Fibroblast of upper back skin (primary cell): Measurements from ENCODE around the gene CBARP.

Source experiments
- DNase-seq: peaks from one replicate; pipeline ENCODE4 v3.0.0-alpha.2; 2013

The CBARP gene

GRCh38 chr19:1275260-1275975, 37.6 kb upstream of the CBARP start, which contains the start of gene FAM174C:
Gene FAM174C, plus strand, starts transcription at chr19:1275530. Its CDS starts 20 bp downstream, at chr19:1275550.
- peak; percentile 97 for DNase-seq

GRCh38 chr19:1274852-1275259, 37.1 kb upstream of the CBARP start:
- no peak for DNase-seq

GRCh38 chr19:1274081-1274851, 36.5 kb upstream of the CBARP start:
- no peak for DNase-seq

- no peak for DNase-seq
Measured at GRCh38 chr19:1273263-1274041, 35.6 kb upstream of the CBARP start.

GRCh38 chr19:1272423-1273262, 34.8 kb upstream of the CBARP start:
- no peak for DNase-seq

- DNase-seq, result no peak
Measured at GRCh38 chr19:1271528-1272422, 34.0 kb upstream of the CBARP start.

- DNase-seq, result no peak
Measured at GRCh38 chr19:1270854-1271527, 33.2 kb upstream of the CBARP start.

- no peak for DNase-seq
Measured at GRCh38 chr19:1270213-1270853, 32.5 kb upstream of the CBARP start.

- DNase-seq, result peak; percentile 83
Measured at GRCh38 chr19:1269478-1270212, 31.8 kb upstream of the CBARP start.

- peak; percentile 99 for DNase-seq
Measured at GRCh38 chr19:1269065-1269477, 31.3 kb upstream of the CBARP start, which contains the start of gene CIRBP. Gene CIRBP, plus strand, starts transcription at chr19:1269332. Its CDS starts 1,602 bp downstream, at chr19:1270934.

GRCh38 chr19:1268226-1269064, 30.6 kb upstream of the CBARP start:
- no peak for DNase-seq

GRCh38 chr19:1267477-1268225, 29.8 kb upstream of the CBARP start:
- DNase-seq, result no peak

GRCh38 chr19:1266916-1267476, 29.2 kb upstream of the CBARP start:
- no peak for DNase-seq

GRCh38 chr19:1266129-1266915, 28.5 kb upstream of the CBARP start:
- peak; percentile 82 for DNase-seq

- DNase-seq, result peak; percentile 81
Measured at GRCh38 chr19:1265615-1266128, 27.9 kb upstream of the CBARP start.
